ENCODE data around the gene PDGFRA.

Gene PDGFRA

GRCh38 chr4:54228961-54229501, at the start of gene PDGFRA:
TSS of gene PDGFRA (plus strand) at chr4:54229293. CDS start at chr4:54258769, 29,476 bp downstream.
- peaks cover 51 to 86% (median 69%) of the 10 kb centered on the region in 11 experiments for H3K9me3 ChIP-seq (replicated peaks in 1 of 11)
- no peak within 1 kb of the TSS for H3K27ac ChIP-seq
- peaks cover 100% of the 10 kb centered on the region in 11 experiments for H3K27me3 ChIP-seq
- H3K4me3 ChIP-seq = peak within 1 kb of the TSS in 3 of 10 experiments; percentile 8 to 18 (median 14); a peak in 3 of 20 replicates
- no peak within 1 kb of the TSS for H3K4me2 ChIP-seq
- peaks cover 6 to 18% (median 10%) of the 10 kb centered on the region in 10 experiments; a peak in 14 of 20 replicates for H3K4me1 ChIP-seq
- H3K36me3 ChIP-seq = peaks cover 0 to 5% (median 0%) of the 10 kb centered on the region in 11 experiments; a peak in 2 of 22 replicates
- no peaks in the 10 kb centered on the region; a peak in 3 of 22 replicates for H4K20me1 ChIP-seq
- TF ChIP-seq Cebpa-rat (IDR thresholded peaks at IDR 0.05) = peak in 4 of 11 experiments; percentile 12 to 53 (median 30); a peak in 1 of 22 replicates
- H3K9ac ChIP-seq = no peak within 1 kb of the TSS

GRCh38 chr4:54184581-54184980, 44.5 kb upstream of the PDGFRA start:
- no peak overlapping the region for H3K4me2 ChIP-seq

GRCh38 chr4:54185044-54185780, 43.9 kb upstream of the PDGFRA start:
- no peak overlapping the region for H3K4me2 ChIP-seq
- H3K27ac ChIP-seq = no peak overlapping the region
- no peak overlapping the region for H3K9ac ChIP-seq

More at GRCh38 chr4:54184581-54184980, 44.5 kb upstream of the PDGFRA start:
- H3K9ac ChIP-seq = no peak overlapping the region
- no peaks in the 10 kb centered on the region for H3K27me3 ChIP-seq
- H3K4me1 ChIP-seq = peaks cover 0 to 8% (median 0%) of the 10 kb centered on the region in 10 experiments; a peak in 1 of 20 replicates
- TF ChIP-seq Cebpa-rat (IDR thresholded peaks at IDR 0.05) = no peak
- H3K9me3 ChIP-seq (replicated peaks in 1 of 11) = no peaks in the 10 kb centered on the region
- no peaks in the 10 kb centered on the region for H4K20me1 ChIP-seq
- no peak overlapping the region for H3K27ac ChIP-seq
- no peak overlapping the region for H3K4me3 ChIP-seq
- no peaks in the 10 kb centered on the region for H3K36me3 ChIP-seq

GRCh38 chr4:54185866-54186265, 43.2 kb upstream of the PDGFRA start:
- no peaks in the 10 kb centered on the region for H3K36me3 ChIP-seq
- H3K9ac ChIP-seq = no peak overlapping the region
- H3K27me3 ChIP-seq = no peaks in the 10 kb centered on the region
- no peaks in the 10 kb centered on the region for H3K9me3 ChIP-seq (replicated peaks in 1 of 11)
- TF ChIP-seq Cebpa-rat (IDR thresholded peaks at IDR 0.05) = no peak
- H3K4me3 ChIP-seq = no peak overlapping the region
- H3K27ac ChIP-seq = no peak overlapping the region
- no peak overlapping the region for H3K4me2 ChIP-seq
- H3K4me1 ChIP-seq = peaks cover 0 to 8% (median 0%) of the 10 kb centered on the region in 10 experiments; a peak in 1 of 20 replicates
- H4K20me1 ChIP-seq = no peaks in the 10 kb centered on the region

More at GRCh38 chr4:54185044-54185780, 43.9 kb upstream of the PDGFRA start:
- Histone ChIP-seq H3K9me3 (replicated peaks in 1 of 11) (no peaks in the 10 kb centered on the region), H3K27me3 (no peaks in the 10 kb centered on the region), H3K4me3 (no peak overlapping the region), H3K4me1 (peaks cover 0 to 8% (median 0%) of the 10 kb centered on the region in 10 experiments; a peak in 1 of 20 replicates), H3K36me3 (no peaks in the 10 kb centered on the region), H4K20me1 (no peaks in the 10 kb centered on the region)
- TF ChIP-seq Cebpa-rat (IDR thresholded peaks at IDR 0.05) = no peak

- no peaks in the 10 kb centered on the region for H3K9me3 ChIP-seq (replicated peaks in 1 of 11)
- H3K36me3 ChIP-seq = no peaks in the 10 kb centered on the region
- H4K20me1 ChIP-seq = no peaks in the 10 kb centered on the region
- peaks cover 0 to 8% (median 0%) of the 10 kb centered on the region in 10 experiments; a peak in 1 of 20 replicates for H3K4me1 ChIP-seq
- no peak for TF ChIP-seq Cebpa-rat (IDR thresholded peaks at IDR 0.05)
- H3K4me3 ChIP-seq = no peak overlapping the region
- no peaks in the 10 kb centered on the region for H3K27me3 ChIP-seq
- H3K4me2 ChIP-seq = no peak overlapping the region
- H3K9ac ChIP-seq = no peak overlapping the region
- no peak overlapping the region for H3K27ac ChIP-seq
These were observed 42.7 kb upstream of the PDGFRA start for GRCh38 chr4:54186371-54186770.

GRCh38 chr4:54187148-54187547, 41.9 kb upstream of the PDGFRA start:
- TF ChIP-seq Cebpa-rat (IDR thresholded peaks at IDR 0.05) = no peak

GRCh38 chr4:54189140-54189539, 40.0 kb upstream of the PDGFRA start:
- H3K4me1 ChIP-seq = peaks cover 0 to 8% (median 0%) of the 10 kb centered on the region in 10 experiments; a peak in 1 of 20 replicates
- peaks cover 0 to 11% (median 8%) of the 10 kb centered on the region in 11 experiments; a peak in 9 of 22 replicates for H3K9me3 ChIP-seq (replicated peaks in 1 of 11)
- H4K20me1 ChIP-seq = no peaks in the 10 kb centered on the region
- no peak overlapping the region for H3K4me2 ChIP-seq
- TF ChIP-seq Cebpa-rat (IDR thresholded peaks at IDR 0.05) = no peak
- no peak overlapping the region for H3K27ac ChIP-seq
- H3K9ac ChIP-seq = no peak overlapping the region
- H3K27me3 ChIP-seq = no peaks in the 10 kb centered on the region
- H3K4me3 ChIP-seq = no peak overlapping the region
- no peaks in the 10 kb centered on the region for H3K36me3 ChIP-seq

More at GRCh38 chr4:54187148-54187547, 41.9 kb upstream of the PDGFRA start:
- H3K4me1 ChIP-seq = peaks cover 0 to 8% (median 0%) of the 10 kb centered on the region in 10 experiments; a peak in 1 of 20 replicates
- no peaks in the 10 kb centered on the region for H3K27me3 ChIP-seq
- H4K20me1 ChIP-seq = no peaks in the 10 kb centered on the region
- H3K4me2 ChIP-seq = peak overlapping the region in 2 of 11 experiments; percentile 20 to 21; a peak in 3 of 22 replicates
- no peak overlapping the region for H3K9ac ChIP-seq
- H3K4me3 ChIP-seq = no peak overlapping the region
- H3K27ac ChIP-seq = no peak overlapping the region
- no peaks in the 10 kb centered on the region for H3K36me3 ChIP-seq
- peaks cover 0 to 1% (median 0%) of the 10 kb centered on the region in 11 experiments; a peak in 4 of 22 replicates for H3K9me3 ChIP-seq (replicated peaks in 1 of 11)

- Histone ChIP-seq H3K9me3 (replicated peaks in 1 of 11) (peaks cover 0 to 11% (median 8%) of the 10 kb centered on the region in 11 experiments; a peak in 9 of 22 replicates), H3K27me3 (no peaks in the 10 kb centered on the region), H3K36me3 (no peaks in the 10 kb centered on the region), H3K9ac (no peak overlapping the region), H3K4me2 (no peak overlapping the region), H3K4me3 (no peak overlapping the region), H3K4me1 (no peaks in the 10 kb centered on the region), H4K20me1 (no peaks in the 10 kb centered on the region), H3K27ac (no peak overlapping the region)
- no peak for TF ChIP-seq Cebpa-rat (IDR thresholded peaks at IDR 0.05)
These were observed 36.3 kb upstream of the PDGFRA start for GRCh38 chr4:54192811-54193210.

- no peaks in the 10 kb centered on the region for H3K27me3 ChIP-seq
- no peak overlapping the region for H3K4me2 ChIP-seq
- H3K36me3 ChIP-seq = no peaks in the 10 kb centered on the region
- H3K4me1 ChIP-seq = no peaks in the 10 kb centered on the region
- H3K4me3 ChIP-seq = no peak overlapping the region
- peaks cover 0 to 5% (median under 1%) of the 10 kb centered on the region in 11 experiments; a peak in 5 of 22 replicates for H3K9me3 ChIP-seq (replicated peaks in 1 of 11)
- H3K9ac ChIP-seq = no peak overlapping the region
- no peaks in the 10 kb centered on the region for H4K20me1 ChIP-seq
- TF ChIP-seq Cebpa-rat (IDR thresholded peaks at IDR 0.05) = no peak
- H3K27ac ChIP-seq = no peak overlapping the region
These were observed 31.2 kb upstream of the PDGFRA start for GRCh38 chr4:54197926-54198325.

All from BLaER1 treated with 17β-estradiol and CSF1 and Interleukin-3, amounts not matched to agents 10 nM and 100 nM (cell line).